Measurements from ENCODE around the gene DHCR24. TPM values are rescaled to one million over a fixed set of nuclear protein-coding genes. Genes with fewer than 3 reads are reported as not detected.

DHCR24 gene
- total RNA-seq, 1 experiment from 2014 or later: 337 TPM

DNA sequence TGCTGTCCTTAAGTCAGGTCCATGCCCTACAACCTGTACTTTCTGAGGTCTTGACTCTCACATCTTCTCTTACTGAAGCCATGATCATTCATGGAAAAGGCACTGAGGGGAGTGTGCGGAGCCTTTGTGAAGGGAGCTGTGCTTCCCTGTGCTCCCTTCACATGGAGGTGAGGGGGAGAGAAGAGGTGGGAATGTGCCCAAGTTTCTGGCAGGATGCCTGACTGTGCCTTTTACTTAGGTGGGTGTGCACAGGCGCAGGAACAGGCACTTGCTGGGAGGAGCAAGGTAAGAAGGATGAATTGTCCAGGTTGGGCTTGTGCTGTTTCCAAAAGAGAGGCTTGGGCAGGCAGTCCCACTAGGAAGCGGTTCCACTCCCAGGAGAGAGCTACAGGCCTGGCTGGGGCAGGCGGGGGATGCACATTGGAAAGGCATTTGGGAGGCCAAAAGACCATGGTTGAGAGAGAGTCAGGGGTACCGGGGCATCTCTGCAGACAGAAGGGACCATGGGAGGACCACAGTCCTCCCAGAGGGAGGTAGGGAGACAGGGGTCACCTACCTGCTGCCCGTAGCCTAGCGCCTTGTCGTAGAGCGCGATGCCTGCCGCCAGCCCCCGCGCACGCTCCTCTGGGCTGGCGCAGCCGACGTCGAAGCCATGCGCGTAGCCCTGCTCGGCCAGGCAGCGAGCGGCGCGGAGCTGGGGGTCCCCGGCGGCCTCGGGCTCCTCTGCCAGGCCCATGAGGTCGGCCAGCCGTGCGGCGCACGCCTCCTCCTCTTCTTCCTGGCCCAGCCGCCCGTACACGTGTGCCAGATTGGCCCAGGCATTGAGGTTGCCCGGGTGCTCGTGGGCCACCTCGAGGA is 86.7 kb downstream of the DHCR24 start:
- ChIA-PET CTCF (interaction anchor here (0.6 to 2.6 kb wide), 46 partner anchors 8 to 808 kb away, joined by 3 to 47 read pairs (median 4); partner anchors contain the start of genes ACOT11, BSND, SSBP3 and TTC4), POLR2A (interaction anchor here (0.5 to 1.3 kb wide), 2 partner anchors 8 to 602 kb away, joined by 3 to 7 read pairs; no protein-coding TSS in a partner anchor)
- Mint-ChIP-seq H3K4me3 (peak overlapping the region; percentile 27), H3K36me3 (no peaks in the 10 kb centered on the region), H3K27ac (no peak overlapping the region; the same call in 1 of the 2 replicates), H3K9me3 (no peaks in the 10 kb centered on the region), H3K4me1 (peaks cover 9% of the 10 kb centered on the region; the same call in 1 of the 2 replicates), H3K27me3 (ENCODE audit: low read depth) (peaks cover 13% of the 10 kb centered on the region)
- ATAC-seq: peak; percentile 7
- no peak for DNase-seq (ENCODE audit: low spot score)
- TF ChIP-seq IRF1 (CRISPR knock-in tag; IDR thresholded peaks at IDR 0.05) (no peak), KAT7 (CRISPR knock-in tag; IDR thresholded peaks at IDR 0.05; ENCODE audit: borderline replicate concordance) (0 out of 2 replicates have a peak, but pooled peaks have one; percentile 26), ESRRA (CRISPR knock-in tag; IDR thresholded peaks at IDR 0.05; ENCODE audit: borderline replicate concordance) (0 out of 2 replicates have a peak, but pooled peaks have one; percentile 25), GRHL2 (CRISPR knock-in tag; IDR thresholded peaks at IDR 0.05; ENCODE audit: insufficient replicate concordance, severe bottlenecking) (no peak)

Other genes with a start within 250 kb of the DHCR24 start
- 0.13 to 0.44 TPM (median 0.41 TPM) in 3 replicates for gene MROH7, start 245.4 kb downstream of the DHCR24 start, total RNA-seq (2021)
- gene TTC4, start 171.3 kb downstream of the DHCR24 start, total RNA-seq (2021): 18.8 to 21.6 TPM (median 21.4 TPM) in 3 replicates
- 11.5 to 12.1 TPM (median 12.1 TPM) in 3 replicates for gene PARS2, start 122.7 kb downstream of the DHCR24 start, total RNA-seq (2021)
- 0.63 to 0.99 TPM (median 0.69 TPM) in 3 replicates for gene TTC22, start 85.9 kb downstream of the DHCR24 start, total RNA-seq (2021)
- 0.41 to 0.74 TPM (median 0.44 TPM) in 3 replicates for gene TMEM61, start 93.4 kb upstream of the DHCR24 start, total RNA-seq (2021)
- 0.30 to 0.42 TPM (median 0.37 TPM) in 3 replicates for gene BSND, start 111.7 kb upstream of the DHCR24 start, total RNA-seq (2021)
- gene PCSK9, start 152.4 kb upstream of the DHCR24 start, total RNA-seq (2021): 47.9 to 73.2 TPM (median 49.3 TPM) in 3 replicates